Mammary epithelial cell (primary cell): Measurements from ENCODE around the gene ATG2A.

ENCODE experiments used
- EZH2 ChIP-seq: IDR thresholded peaks from 2 replicates; pipeline ENCODE4 v1.6.1; 2012; ENCODE audit warnings: low read length, inconsistent platforms, borderline replicate concordance
- TF ChIP-seq, protein P1 (sequence below), 2 donors: IDR thresholded peaks in 1 of 2; conservative IDR thresholded peaks in 1 of 2; 2 replicates each; pipeline ENCODE4 v1.5.1; 2011 to 2012; ENCODE audit warnings: inconsistent platforms in 2 of 2, low read length in 2 of 2, mild to moderate bottlenecking in 2 of 2, control low read depth in 1 of 2, low read depth in 1 of 2; ENCODE audit not compliant: insufficient read depth in 1 of 2; ENCODE audit errors: extremely low read depth in 1 of 2

DNA sequence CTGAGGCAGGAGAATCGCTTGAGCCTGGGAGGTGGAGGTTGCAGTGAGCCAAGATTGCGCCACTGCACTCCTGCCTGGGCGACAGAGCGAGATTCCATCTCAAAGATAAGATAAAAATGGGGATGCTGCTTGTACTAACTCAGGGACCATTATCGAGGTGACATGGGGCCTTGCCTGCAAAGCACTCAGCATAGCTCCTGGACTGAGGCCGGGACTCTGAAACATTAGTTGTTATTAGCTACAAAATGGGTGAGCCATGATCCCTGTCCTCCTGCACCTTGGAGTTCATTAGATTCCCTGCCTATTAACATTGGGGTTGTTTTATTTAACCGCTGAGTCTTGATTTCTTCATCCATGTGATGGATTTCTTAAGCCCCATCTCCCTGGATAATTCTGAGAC is 12.6 kb upstream of the ATG2A start:
- TF ChIP-seq, protein P1, sequence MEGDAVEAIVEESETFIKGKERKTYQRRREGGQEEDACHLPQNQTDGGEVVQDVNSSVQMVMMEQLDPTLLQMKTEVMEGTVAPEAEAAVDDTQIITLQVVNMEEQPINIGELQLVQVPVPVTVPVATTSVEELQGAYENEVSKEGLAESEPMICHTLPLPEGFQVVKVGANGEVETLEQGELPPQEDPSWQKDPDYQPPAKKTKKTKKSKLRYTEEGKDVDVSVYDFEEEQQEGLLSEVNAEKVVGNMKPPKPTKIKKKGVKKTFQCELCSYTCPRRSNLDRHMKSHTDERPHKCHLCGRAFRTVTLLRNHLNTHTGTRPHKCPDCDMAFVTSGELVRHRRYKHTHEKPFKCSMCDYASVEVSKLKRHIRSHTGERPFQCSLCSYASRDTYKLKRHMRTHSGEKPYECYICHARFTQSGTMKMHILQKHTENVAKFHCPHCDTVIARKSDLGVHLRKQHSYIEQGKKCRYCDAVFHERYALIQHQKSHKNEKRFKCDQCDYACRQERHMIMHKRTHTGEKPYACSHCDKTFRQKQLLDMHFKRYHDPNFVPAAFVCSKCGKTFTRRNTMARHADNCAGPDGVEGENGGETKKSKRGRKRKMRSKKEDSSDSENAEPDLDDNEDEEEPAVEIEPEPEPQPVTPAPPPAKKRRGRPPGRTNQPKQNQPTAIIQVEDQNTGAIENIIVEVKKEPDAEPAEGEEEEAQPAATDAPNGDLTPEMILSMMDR (conservative IDR thresholded peaks at IDR 0.05 in 1 of 2, IDR thresholded peaks at IDR 0.05 in 1 of 2; ENCODE audit: extremely low read depth in 1 of 2, insufficient read depth in 1 of 2, low read depth in 1 of 2, low read length in 2 of 2) = no peak
- TF ChIP-seq EZH2 = no peak
